WTC11 (cell line): ENCODE data around the gene DUSP5. TPM values are rescaled to one million over a fixed set of nuclear protein-coding genes. Genes with fewer than 3 reads are reported as not detected.

Experiments used
- ATAC-seq: fragments of 200-7000 bp; cut with Tn5 transposase; 2 replicates; pipeline ENCODE4 v1.10.0; 2021; ENCODE audit warnings: mild to moderate bottlenecking, moderate library complexity
- CTCF ChIA-PET: fragments of 300-600 bp; sonication (Branson Sonifier 250); formaldehyde crosslinking; loops from one replicate; lab custom pipeline; 2021; ENCODE audit warnings: antibody characterized with exemption; lab: Charles Lee
- POLR2A ChIA-PET: fragments of 350-600 bp; sonication (Branson Sonifier 250); formaldehyde crosslinking; loops from one replicate; lab custom pipeline; 2021; ENCODE audit warnings: antibody characterized with exemption; lab: Charles Lee
- DNase-seq: peaks from one replicate; pipeline ENCODE4 v3.0.0; 2021; ENCODE audit warnings: low spot score
- H3K27ac Mint-ChIP-seq: 2 replicates; pipeline ENCODE4 v1.8.0; 2021; ENCODE audit warnings: mixed read lengths
- H3K27me3 Mint-ChIP-seq: 2 replicates; pipeline ENCODE4 v1.8.0; 2021; ENCODE audit warnings: low read depth, mild to moderate bottlenecking, moderate library complexity, mixed read lengths
- H3K36me3 Mint-ChIP-seq: 2 replicates; pipeline ENCODE4 v1.8.0; 2021; ENCODE audit warnings: mixed read lengths
- H3K4me1 Mint-ChIP-seq: 2 replicates; pipeline ENCODE4 v1.8.0; 2022; ENCODE audit warnings: mixed read lengths
- H3K4me3 Mint-ChIP-seq: 2 replicates; pipeline ENCODE4 v1.8.0; 2021; ENCODE audit warnings: mild to moderate bottlenecking, moderate library complexity, mixed read lengths
- H3K9me3 Mint-ChIP-seq: 2 replicates; pipeline ENCODE4 v1.8.0; 2021; ENCODE audit warnings: mixed read lengths
- ATF2 ChIP-seq: sonication (generic); formaldehyde crosslinking; IDR thresholded peaks from 2 replicates; pipeline ENCODE4 v1.8.1; 2022; ENCODE audit warnings: low read depth, missing genetic modification reagents, borderline replicate concordance
- CREB1 ChIP-seq: sonication (generic); formaldehyde crosslinking; IDR thresholded peaks from 2 replicates; pipeline ENCODE4 v1.8.0; 2023; ENCODE audit warnings: mild to moderate bottlenecking, missing genetic modification reagents
- E2F5 ChIP-seq: sonication (generic); formaldehyde crosslinking; IDR thresholded peaks from 2 replicates; pipeline ENCODE4 v1.8.1; 2022; ENCODE audit warnings: mild to moderate bottlenecking, moderate library complexity, missing genetic modification reagents
- ELF4 ChIP-seq: sonication (generic); formaldehyde crosslinking; IDR thresholded peaks from 2 replicates; pipeline ENCODE4 v1.8.1; 2022; ENCODE audit warnings: low read depth, mild to moderate bottlenecking, moderate library complexity, missing genetic modification reagents
- ERG ChIP-seq: fragments of 250-450 bp; sonication (Bioruptor Pico); IDR thresholded peaks from 2 replicates; pipeline ENCODE4 v1.8.0; 2021; ENCODE audit warnings: mild to moderate bottlenecking
- GABPB1 ChIP-seq: sonication (generic); formaldehyde crosslinking; IDR thresholded peaks from 2 replicates; pipeline ENCODE4 v1.8.1; 2023; ENCODE audit warnings: mild to moderate bottlenecking, missing genetic modification reagents
- JUN ChIP-seq: sonication (generic); formaldehyde crosslinking; IDR thresholded peaks from 2 replicates; pipeline ENCODE4 v1.8.0; 2023; ENCODE audit warnings: mild to moderate bottlenecking, missing genetic modification reagents
- KAT7 ChIP-seq: sonication (generic); formaldehyde crosslinking; IDR thresholded peaks from 2 replicates; pipeline ENCODE4 v1.8.1; 2023; ENCODE audit warnings: missing genetic modification reagents, mild to moderate bottlenecking, borderline replicate concordance
- NFE2L1 ChIP-seq: sonication (generic); formaldehyde crosslinking; IDR thresholded peaks from 2 replicates; pipeline ENCODE4 v1.8.1; 2023; ENCODE audit warnings: missing genetic modification reagents
- OVOL2 ChIP-seq: fragments of 250-450 bp; sonication (Bioruptor Pico); IDR thresholded peaks from 2 replicates; pipeline ENCODE4 v1.9.0; 2021; ENCODE audit warnings: mild to moderate bottlenecking, borderline replicate concordance
- PRRX2 ChIP-seq: fragments of 250-450 bp; sonication (Bioruptor Pico); IDR thresholded peaks from 2 replicates; pipeline ENCODE4 v1.8.0; 2021; ENCODE audit warnings: mild to moderate bottlenecking
- STAT6 ChIP-seq: sonication (generic); formaldehyde crosslinking; conservative IDR thresholded peaks from 2 replicates; pipeline ENCODE4 v1.8.1; 2023; ENCODE audit warnings: mild to moderate bottlenecking, low read depth, missing genetic modification reagents, moderate library complexity
- total RNA-seq: library from RNA; stranded (reverse); gene quantifications from 3 replicates; pipeline ENCODE4 v1.2.3, GENCODE V29; 2021
- TF ChIP-seq, protein P1 (sequence below): sonication (generic); formaldehyde crosslinking; IDR thresholded peaks from 2 replicates; pipeline ENCODE4 v1.8.0; 2023; ENCODE audit warnings: missing genetic modification reagents
- TF ChIP-seq, protein P2 (sequence below): fragments of 250-450 bp; sonication (Bioruptor Pico); IDR thresholded peaks from 2 replicates; pipeline ENCODE4 v1.9.0; 2021; ENCODE audit warnings: mild to moderate bottlenecking, borderline replicate concordance
- TF ChIP-seq, protein P3 (sequence below): sonication (generic); formaldehyde crosslinking; IDR thresholded peaks from 2 replicates; pipeline ENCODE4 v1.8.0; 2022; ENCODE audit warnings: mild to moderate bottlenecking, missing genetic modification reagents
- TF ChIP-seq, protein P4 (sequence below): sonication (generic); formaldehyde crosslinking; IDR thresholded peaks from 2 replicates; pipeline ENCODE4 v1.8.1; 2022; ENCODE audit warnings: mild to moderate bottlenecking, missing genetic modification reagents, moderate library complexity, borderline replicate concordance
- TF ChIP-seq, protein P5 (sequence below): sonication (generic); formaldehyde crosslinking; conservative IDR thresholded peaks from 2 replicates; pipeline ENCODE4 v1.8.1; 2022; ENCODE audit warnings: mild to moderate bottlenecking, missing genetic modification reagents

Gene DUSP5
- total RNA-seq, 1 experiment from 2014 or later = 55.1 TPM

DNA sequence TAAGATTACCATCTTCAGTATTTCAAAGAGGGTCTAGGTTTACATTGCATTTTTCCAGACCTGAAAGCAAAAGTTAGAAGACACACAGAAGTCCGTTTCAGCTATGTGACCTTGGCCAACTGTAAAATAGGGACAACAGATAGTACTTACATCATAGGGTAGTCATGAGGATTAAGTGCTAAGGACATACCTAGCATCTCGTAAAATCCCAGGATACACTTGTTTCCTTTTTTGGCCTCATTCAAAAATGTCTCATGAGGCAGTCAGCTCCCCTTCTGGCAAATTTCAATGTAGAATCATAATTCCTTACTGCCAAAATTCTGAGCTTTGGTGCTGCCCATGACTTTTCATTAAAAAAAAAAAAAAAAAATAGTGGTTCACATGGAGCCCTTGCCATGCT, 6.4 kb upstream of the DUSP5 start (continued):
- TF ChIP-seq ATF2 (CRISPR knock-in tag) = no peak

DNA sequence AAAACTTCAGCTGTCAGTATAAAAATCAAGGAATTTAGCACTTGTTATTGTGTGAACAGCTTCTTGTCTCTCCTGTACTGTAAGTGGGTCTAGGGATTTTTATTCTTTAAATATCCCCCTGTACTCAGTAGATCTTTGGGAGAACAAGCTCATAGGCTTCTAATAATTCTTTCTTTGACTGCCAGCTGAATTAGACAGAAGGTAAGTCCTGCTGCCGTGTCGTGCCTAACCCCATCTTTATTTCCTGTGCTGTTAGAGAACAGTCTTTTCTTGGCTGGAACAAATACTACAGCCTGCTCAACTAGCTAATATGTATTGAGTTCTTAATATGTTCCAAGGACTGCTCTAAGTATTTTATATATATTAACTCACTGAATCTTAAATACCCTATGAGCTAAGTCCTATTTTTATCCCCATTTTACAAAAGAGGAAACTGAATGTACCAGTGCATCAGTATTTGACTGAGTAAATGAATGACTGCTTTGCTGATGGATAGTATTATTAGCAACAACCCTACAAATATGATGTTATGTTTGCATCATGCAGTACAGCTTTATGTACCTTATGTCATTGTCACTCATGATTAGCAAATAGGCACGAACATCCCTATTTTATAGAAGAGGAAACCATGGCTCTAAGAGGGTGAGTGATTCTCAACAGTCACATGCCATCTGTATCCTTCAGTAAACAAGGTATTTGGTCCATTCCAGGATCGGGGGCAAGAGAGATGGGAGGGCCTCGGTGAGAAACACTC, 5.5 kb upstream of the DUSP5 start:
- POLR2A ChIA-PET = no interaction called here

More for the DNA sequence above, 5.5 kb upstream of the DUSP5 start:
- peaks cover 81% of the 10 kb centered on the region for H3K4me1 Mint-ChIP-seq
- H3K4me3 Mint-ChIP-seq = no peak overlapping the region
- ATAC-seq (no peak), DNase-seq (no peak)
- H3K9me3 Mint-ChIP-seq = no peaks in the 10 kb centered on the region
- peaks cover 2% of the 10 kb centered on the region; the same call in 1 of the 2 replicates for H3K36me3 Mint-ChIP-seq
- no peak overlapping the region for H3K27ac Mint-ChIP-seq
- peaks cover 6% of the 10 kb centered on the region for H3K27me3 Mint-ChIP-seq
- CTCF ChIA-PET = no interaction called here
- TF ChIP-seq CREB1 (CRISPR knock-in tag) (no peak), ELF4 (CRISPR knock-in tag) (no peak), PRRX2 (no peak), STAT6 (CRISPR knock-in tag) (no peak), ERG (no peak), OVOL2 (CRISPR knock-in tag) (no peak), JUN (CRISPR knock-in tag) (no peak), E2F5 (CRISPR knock-in tag) (no peak), GABPB1 (CRISPR knock-in tag) (no peak), NFE2L1 (CRISPR knock-in tag) (no peak), KAT7 (CRISPR knock-in tag) (no peak)
- TF ChIP-seq, protein P1, sequence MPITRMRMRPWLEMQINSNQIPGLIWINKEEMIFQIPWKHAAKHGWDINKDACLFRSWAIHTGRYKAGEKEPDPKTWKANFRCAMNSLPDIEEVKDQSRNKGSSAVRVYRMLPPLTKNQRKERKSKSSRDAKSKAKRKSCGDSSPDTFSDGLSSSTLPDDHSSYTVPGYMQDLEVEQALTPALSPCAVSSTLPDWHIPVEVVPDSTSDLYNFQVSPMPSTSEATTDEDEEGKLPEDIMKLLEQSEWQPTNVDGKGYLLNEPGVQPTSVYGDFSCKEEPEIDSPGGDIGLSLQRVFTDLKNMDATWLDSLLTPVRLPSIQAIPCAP (CRISPR knock-in tag) = no peak
- TF ChIP-seq, protein P2, sequence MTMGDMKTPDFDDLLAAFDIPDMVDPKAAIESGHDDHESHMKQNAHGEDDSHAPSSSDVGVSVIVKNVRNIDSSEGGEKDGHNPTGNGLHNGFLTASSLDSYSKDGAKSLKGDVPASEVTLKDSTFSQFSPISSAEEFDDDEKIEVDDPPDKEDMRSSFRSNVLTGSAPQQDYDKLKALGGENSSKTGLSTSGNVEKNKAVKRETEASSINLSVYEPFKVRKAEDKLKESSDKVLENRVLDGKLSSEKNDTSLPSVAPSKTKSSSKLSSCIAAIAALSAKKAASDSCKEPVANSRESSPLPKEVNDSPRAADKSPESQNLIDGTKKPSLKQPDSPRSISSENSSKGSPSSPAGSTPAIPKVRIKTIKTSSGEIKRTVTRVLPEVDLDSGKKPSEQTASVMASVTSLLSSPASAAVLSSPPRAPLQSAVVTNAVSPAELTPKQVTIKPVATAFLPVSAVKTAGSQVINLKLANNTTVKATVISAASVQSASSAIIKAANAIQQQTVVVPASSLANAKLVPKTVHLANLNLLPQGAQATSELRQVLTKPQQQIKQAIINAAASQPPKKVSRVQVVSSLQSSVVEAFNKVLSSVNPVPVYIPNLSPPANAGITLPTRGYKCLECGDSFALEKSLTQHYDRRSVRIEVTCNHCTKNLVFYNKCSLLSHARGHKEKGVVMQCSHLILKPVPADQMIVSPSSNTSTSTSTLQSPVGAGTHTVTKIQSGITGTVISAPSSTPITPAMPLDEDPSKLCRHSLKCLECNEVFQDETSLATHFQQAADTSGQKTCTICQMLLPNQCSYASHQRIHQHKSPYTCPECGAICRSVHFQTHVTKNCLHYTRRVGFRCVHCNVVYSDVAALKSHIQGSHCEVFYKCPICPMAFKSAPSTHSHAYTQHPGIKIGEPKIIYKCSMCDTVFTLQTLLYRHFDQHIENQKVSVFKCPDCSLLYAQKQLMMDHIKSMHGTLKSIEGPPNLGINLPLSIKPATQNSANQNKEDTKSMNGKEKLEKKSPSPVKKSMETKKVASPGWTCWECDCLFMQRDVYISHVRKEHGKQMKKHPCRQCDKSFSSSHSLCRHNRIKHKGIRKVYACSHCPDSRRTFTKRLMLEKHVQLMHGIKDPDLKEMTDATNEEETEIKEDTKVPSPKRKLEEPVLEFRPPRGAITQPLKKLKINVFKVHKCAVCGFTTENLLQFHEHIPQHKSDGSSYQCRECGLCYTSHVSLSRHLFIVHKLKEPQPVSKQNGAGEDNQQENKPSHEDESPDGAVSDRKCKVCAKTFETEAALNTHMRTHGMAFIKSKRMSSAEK (CRISPR knock-in tag) = no peak
- TF ChIP-seq, protein P3, sequence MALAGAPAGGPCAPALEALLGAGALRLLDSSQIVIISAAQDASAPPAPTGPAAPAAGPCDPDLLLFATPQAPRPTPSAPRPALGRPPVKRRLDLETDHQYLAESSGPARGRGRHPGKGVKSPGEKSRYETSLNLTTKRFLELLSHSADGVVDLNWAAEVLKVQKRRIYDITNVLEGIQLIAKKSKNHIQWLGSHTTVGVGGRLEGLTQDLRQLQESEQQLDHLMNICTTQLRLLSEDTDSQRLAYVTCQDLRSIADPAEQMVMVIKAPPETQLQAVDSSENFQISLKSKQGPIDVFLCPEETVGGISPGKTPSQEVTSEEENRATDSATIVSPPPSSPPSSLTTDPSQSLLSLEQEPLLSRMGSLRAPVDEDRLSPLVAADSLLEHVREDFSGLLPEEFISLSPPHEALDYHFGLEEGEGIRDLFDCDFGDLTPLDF (CRISPR knock-in tag) = no peak
- TF ChIP-seq, protein P4, sequence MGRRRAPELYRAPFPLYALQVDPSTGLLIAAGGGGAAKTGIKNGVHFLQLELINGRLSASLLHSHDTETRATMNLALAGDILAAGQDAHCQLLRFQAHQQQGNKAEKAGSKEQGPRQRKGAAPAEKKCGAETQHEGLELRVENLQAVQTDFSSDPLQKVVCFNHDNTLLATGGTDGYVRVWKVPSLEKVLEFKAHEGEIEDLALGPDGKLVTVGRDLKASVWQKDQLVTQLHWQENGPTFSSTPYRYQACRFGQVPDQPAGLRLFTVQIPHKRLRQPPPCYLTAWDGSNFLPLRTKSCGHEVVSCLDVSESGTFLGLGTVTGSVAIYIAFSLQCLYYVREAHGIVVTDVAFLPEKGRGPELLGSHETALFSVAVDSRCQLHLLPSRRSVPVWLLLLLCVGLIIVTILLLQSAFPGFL = no peak
- TF ChIP-seq, protein P5, sequence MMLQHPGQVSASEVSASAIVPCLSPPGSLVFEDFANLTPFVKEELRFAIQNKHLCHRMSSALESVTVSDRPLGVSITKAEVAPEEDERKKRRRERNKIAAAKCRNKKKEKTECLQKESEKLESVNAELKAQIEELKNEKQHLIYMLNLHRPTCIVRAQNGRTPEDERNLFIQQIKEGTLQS (CRISPR knock-in tag) = no peak
